Measurements from ENCODE around the gene SLC15A4. TPM values are rescaled to one million over a fixed set of nuclear protein-coding genes. Genes with fewer than 3 reads are reported as not detected.
A peak's percentile ranks its signal among the peaks of the same experiment; 100 is the strongest.

SLC15A4 gene
- total RNA-seq, result 10 to 100 TPM; 23.5 to 24.5 TPM

- CTCF ChIA-PET, result interaction anchor here (1.0 kb wide), 1 partner anchor 14 kb away, joined by 3 read pairs; no protein-coding TSS in a partner anchor
- Mint-ChIP-seq H3K36me3 (ENCODE audit: low read depth) (peaks cover 20% of the 10 kb centered on the region), H3K4me1 (peaks cover 34% of the 10 kb centered on the region), H3K27ac (peak within 1 kb of the TSS; percentile 73), H3K4me3 (peak within 1 kb of the TSS; percentile 81), H3K9me3 (peaks cover 4% of the 10 kb centered on the region), H3K27me3 (peaks cover 3% of the 10 kb centered on the region)
- DNase-seq, result peak; percentile 96
- POLR2A ChIA-PET, result interaction anchor here (1.0 to 1.8 kb wide), 5 partner anchors 10 to 41 kb away, joined by 3 to 23 read pairs (median 5); no protein-coding TSS in a partner anchor
Observed at GRCh38 chr12:128823916-128824839, at the start of gene SLC15A4. Gene SLC15A4 (minus strand): TSS chr12:128823958. CDS start chr12:128823943, 15 bp downstream.

- H3K9me3 Mint-ChIP-seq, result peaks cover 13% of the 10 kb centered on the region
- H3K36me3 Mint-ChIP-seq (ENCODE audit: low read depth), result no peaks in the 10 kb centered on the region
- DNase-seq, result no peak
- no peaks in the 10 kb centered on the region for H3K27me3 Mint-ChIP-seq
- CTCF ChIA-PET, result no interaction called here
- no peak overlapping the region for H3K27ac Mint-ChIP-seq
- no peak overlapping the region for H3K4me3 Mint-ChIP-seq
- no peaks in the 10 kb centered on the region for H3K4me1 Mint-ChIP-seq
- POLR2A ChIA-PET, result interaction anchor here (0.6 kb wide), 1 partner anchor 694 kb away, joined by 3 read pairs; no protein-coding TSS in a partner anchor
Observed at GRCh38 chr12:128872303-128872702, 48.5 kb upstream of the SLC15A4 start.

GRCh38 chr12:128871516-128871892 lies 47.7 kb upstream of the SLC15A4 start:
- Mint-ChIP-seq H3K27ac (no peak overlapping the region), H3K36me3 (ENCODE audit: low read depth) (no peaks in the 10 kb centered on the region), H3K4me1 (no peaks in the 10 kb centered on the region), H3K27me3 (no peaks in the 10 kb centered on the region), H3K4me3 (no peak overlapping the region), H3K9me3 (peaks cover 8% of the 10 kb centered on the region)
- DNase-seq, result no peak
- POLR2A ChIA-PET, result no interaction called here
- CTCF ChIA-PET, result no interaction called here

- Mint-ChIP-seq H3K27me3 (no peaks in the 10 kb centered on the region), H3K4me1 (no peaks in the 10 kb centered on the region), H3K4me3 (no peak overlapping the region), H3K9me3 (peaks cover 2% of the 10 kb centered on the region), H3K36me3 (ENCODE audit: low read depth) (no peaks in the 10 kb centered on the region), H3K27ac (no peak overlapping the region)
- ChIA-PET CTCF (no interaction called here), POLR2A (no interaction called here)
- DNase-seq, result no peak
Observed at GRCh38 chr12:128867466-128867865, 43.7 kb upstream of the SLC15A4 start.

DNA sequence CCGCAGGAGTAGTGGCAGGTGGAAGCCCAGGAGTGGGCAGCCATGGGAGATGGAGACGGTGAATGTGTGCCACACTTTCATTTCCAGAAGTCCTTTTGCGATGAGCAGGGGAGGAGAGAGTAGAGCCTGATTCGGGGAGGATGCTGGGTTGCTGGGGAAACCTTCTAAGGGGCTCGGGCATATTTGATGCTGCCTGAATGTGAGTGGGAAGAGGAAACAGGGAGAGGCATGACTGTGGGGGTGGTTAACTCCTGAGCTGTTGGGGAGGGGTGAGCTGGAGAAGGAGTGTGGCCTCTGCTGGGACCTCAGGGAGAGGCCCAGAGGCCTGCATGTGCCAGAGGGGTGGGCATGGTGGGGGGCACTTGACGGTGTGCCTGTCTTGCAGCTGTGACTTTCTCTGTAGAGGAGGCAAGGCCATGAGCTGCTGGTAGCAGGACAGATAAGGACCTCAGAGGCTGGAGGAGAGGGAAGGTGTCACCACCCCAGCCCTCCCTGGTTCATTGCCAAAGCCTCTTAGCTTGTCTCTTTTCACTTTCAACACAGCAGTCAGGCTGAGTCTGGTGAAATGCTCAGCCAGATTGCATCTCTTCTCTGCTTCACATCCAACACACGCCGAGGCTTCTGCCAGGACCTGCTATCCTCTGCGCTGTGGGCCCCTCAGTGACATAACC lies 40.9 kb upstream of the SLC15A4 start:
- H3K4me3 Mint-ChIP-seq, result no peak overlapping the region
- peaks cover 2% of the 10 kb centered on the region for H3K9me3 Mint-ChIP-seq
- ChIA-PET CTCF (no interaction called here), POLR2A (no interaction called here)
- no peaks in the 10 kb centered on the region for H3K4me1 Mint-ChIP-seq
- no peaks in the 10 kb centered on the region for H3K27me3 Mint-ChIP-seq
- DNase-seq, result no peak
- H3K27ac Mint-ChIP-seq, result no peak overlapping the region
- no peaks in the 10 kb centered on the region for H3K36me3 Mint-ChIP-seq (ENCODE audit: low read depth)

DNA sequence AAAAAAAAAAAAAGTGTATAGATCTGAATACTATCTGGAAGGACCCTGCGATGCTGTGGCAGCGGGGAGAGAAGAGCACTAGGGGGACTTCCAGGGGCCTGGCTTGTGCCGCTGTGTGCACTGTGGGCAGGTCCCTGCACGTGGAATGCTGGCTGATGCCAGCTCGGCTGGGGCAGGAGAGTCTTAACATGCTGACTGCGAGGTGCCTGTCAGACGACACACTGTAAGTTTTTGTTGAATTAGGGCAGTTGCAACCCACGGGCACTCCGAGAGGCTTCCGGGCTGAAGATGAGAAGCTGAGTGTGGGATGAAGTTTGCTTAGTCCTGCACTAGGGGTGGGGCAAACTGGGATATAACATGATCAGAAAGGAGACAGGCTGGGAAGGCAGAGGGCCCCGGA lies 40.2 kb upstream of the SLC15A4 start:
- peaks cover 2% of the 10 kb centered on the region for H3K9me3 Mint-ChIP-seq
- H3K36me3 Mint-ChIP-seq (ENCODE audit: low read depth), result no peaks in the 10 kb centered on the region
- no peak overlapping the region for H3K4me3 Mint-ChIP-seq
- H3K27ac Mint-ChIP-seq, result no peak overlapping the region
- H3K27me3 Mint-ChIP-seq, result no peaks in the 10 kb centered on the region
- ChIA-PET CTCF (no interaction called here), POLR2A (no interaction called here)
- DNase-seq, result no peak
- no peaks in the 10 kb centered on the region for H3K4me1 Mint-ChIP-seq

DNA sequence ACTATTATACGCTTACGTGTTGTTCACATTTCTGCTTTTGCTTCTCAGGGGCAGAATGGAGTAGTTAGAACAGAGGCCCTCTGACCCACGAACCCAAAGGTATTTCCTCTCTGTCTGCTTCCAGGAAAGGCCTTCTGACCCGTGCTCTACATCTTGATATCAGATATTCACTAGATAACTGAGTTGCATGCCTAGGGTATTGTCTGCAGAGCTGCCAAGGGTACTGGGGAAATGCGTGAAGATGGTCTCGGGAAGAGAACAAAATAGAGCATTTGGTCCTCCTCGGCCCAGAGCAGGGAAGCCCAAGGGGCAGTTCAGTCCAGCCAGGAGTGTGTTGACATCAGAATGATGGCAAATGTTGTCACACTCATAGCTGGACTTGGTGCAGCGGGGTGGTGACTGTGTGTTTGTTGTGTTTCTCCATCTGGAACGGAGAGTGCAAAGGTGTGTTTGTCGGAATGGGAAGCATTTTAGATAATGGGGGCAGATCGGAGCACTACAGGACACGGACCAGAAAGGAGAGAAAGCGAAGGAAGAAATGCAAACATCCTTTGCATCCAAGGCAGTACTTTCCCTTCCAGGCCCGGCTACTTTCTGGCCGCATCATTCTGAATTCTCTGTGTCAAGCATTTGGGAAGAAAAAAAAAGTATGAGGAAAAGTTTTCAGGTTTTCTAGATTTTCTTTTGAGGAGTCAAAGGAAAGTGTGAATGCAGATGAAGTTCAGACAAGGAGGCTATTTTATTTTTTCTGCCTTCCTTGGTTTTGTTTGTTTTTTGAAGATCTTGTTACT lies 37.7 kb upstream of the SLC15A4 start:
- POLR2A ChIA-PET, result no interaction called here

DNA sequence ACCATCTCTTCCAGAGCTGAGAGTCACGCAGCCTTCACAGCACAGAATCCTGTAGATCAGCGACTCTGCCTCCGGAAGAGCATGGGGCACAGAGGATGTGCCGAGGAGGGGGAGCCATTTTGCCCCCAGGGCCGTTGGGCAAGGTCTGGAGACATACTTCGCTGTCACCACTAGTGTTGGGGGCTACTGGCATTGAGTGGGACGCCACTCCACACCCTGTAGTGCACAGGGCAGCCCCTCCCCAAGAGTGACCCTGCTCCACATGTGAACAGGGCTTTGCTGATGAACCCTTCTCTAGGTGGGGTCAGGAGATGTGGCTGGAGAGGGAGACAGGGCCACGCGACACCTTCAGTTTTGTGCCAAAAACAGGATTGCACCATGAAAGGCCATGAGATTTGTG lies 35.6 kb upstream of the SLC15A4 start:
- no peaks in the 10 kb centered on the region for H3K9me3 Mint-ChIP-seq
- no peak for DNase-seq
- H3K27me3 Mint-ChIP-seq, result peaks cover 15% of the 10 kb centered on the region
- H3K4me3 Mint-ChIP-seq, result no peak overlapping the region
- no peak overlapping the region for H3K27ac Mint-ChIP-seq
- H3K4me1 Mint-ChIP-seq, result no peaks in the 10 kb centered on the region
- no peaks in the 10 kb centered on the region for H3K36me3 Mint-ChIP-seq (ENCODE audit: low read depth)
- POLR2A ChIA-PET, result no interaction called here
- CTCF ChIA-PET, result no interaction called here

More for the DNA sequence above, 37.7 kb upstream of the SLC15A4 start:
- H3K4me1 Mint-ChIP-seq, result no peaks in the 10 kb centered on the region
- H3K9me3 Mint-ChIP-seq, result no peaks in the 10 kb centered on the region
- no peak overlapping the region for H3K27ac Mint-ChIP-seq
- CTCF ChIA-PET, result no interaction called here
- no peaks in the 10 kb centered on the region for H3K36me3 Mint-ChIP-seq (ENCODE audit: low read depth)
- H3K27me3 Mint-ChIP-seq, result peaks cover 5% of the 10 kb centered on the region
- no peak overlapping the region for H3K4me3 Mint-ChIP-seq
- no peak for DNase-seq

DNA sequence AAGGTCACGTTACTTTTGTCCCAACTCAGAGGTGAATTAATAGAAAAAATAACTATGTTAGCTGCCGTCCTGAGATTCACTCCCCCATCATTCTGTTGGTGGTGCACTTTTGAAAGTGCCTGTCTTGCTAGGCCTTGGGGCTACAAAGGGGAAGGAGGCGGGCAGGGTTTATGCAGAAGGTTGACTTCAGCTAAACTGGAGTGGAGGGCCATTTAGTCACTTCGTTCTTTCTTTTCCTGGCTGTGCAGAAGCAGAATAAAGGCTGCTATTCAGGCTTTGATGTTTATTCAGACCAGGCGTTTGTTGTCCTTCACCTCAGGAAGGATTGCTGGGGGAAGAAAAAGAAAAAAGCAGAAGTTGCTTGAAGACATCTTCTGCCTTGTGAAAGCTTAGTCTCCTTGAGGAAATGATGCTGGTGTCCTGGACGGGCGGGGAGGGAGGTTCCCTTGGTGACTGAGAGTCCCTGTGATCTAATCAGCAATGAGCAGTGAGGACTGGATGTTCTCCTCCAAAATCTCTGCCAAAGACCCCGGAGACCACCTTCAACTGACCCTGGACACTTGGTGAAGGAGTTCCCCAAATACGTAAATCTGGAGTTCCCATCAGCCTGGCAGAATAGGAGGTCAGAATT lies 33.5 kb upstream of the SLC15A4 start:
- DNase-seq, result no peak
- no peak overlapping the region for H3K4me3 Mint-ChIP-seq
- no peak overlapping the region for H3K27ac Mint-ChIP-seq
- POLR2A ChIA-PET, result no interaction called here
- no peaks in the 10 kb centered on the region for H3K36me3 Mint-ChIP-seq (ENCODE audit: low read depth)
- H3K27me3 Mint-ChIP-seq, result peaks cover 23% of the 10 kb centered on the region
- H3K9me3 Mint-ChIP-seq, result no peaks in the 10 kb centered on the region
- no peaks in the 10 kb centered on the region for H3K4me1 Mint-ChIP-seq
- CTCF ChIA-PET, result no interaction called here

GRCh38 chr12:128856791-128857078 lies 33.0 kb upstream of the SLC15A4 start:
- Mint-ChIP-seq H3K4me3 (no peak overlapping the region), H3K27me3 (peaks cover 26% of the 10 kb centered on the region), H3K36me3 (ENCODE audit: low read depth) (no peaks in the 10 kb centered on the region), H3K9me3 (no peaks in the 10 kb centered on the region), H3K27ac (no peak overlapping the region), H3K4me1 (no peaks in the 10 kb centered on the region)
- no peak for DNase-seq
- ChIA-PET POLR2A (no interaction called here), CTCF (no interaction called here)

- H3K4me1 Mint-ChIP-seq, result no peaks in the 10 kb centered on the region
- CTCF ChIA-PET, result no interaction called here
- no peak for DNase-seq
- no peak overlapping the region for H3K4me3 Mint-ChIP-seq
- POLR2A ChIA-PET, result no interaction called here
- no peaks in the 10 kb centered on the region for H3K9me3 Mint-ChIP-seq
- peaks cover 26% of the 10 kb centered on the region for H3K27me3 Mint-ChIP-seq
- H3K36me3 Mint-ChIP-seq (ENCODE audit: low read depth), result no peaks in the 10 kb centered on the region
- H3K27ac Mint-ChIP-seq, result no peak overlapping the region
Observed at GRCh38 chr12:128856035-128856790, 32.5 kb upstream of the SLC15A4 start.

DNA sequence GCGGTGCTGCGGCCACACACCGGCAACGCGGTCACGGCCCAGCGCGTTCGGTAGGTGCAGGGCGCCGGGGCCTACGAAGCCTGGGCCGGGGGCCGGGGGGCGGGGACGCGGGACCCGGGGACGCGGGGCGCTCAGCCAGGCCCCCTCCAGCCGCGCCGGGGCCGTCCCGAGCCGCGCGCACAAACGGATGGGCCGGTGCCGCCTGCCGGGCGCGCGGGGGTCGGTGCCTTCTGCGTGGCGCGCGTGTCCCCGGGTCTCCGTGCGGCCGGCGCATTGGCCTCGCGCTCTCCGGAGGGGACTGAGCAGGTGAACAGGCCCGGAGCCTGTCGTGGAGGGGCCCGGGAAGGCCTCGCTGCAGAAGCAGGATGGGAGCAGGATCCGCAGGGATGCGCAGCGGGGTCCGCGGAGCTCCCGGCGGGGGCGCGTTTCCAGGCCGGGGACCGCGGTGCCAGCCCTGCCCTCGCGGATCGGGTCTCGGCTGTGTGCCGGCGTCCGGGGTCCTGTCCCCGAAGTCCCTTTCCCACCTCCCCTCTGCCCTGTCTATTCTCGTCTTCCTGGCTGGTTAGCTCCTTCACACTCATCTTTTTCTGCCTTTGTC lies 29.9 kb upstream of the SLC15A4 start:
- DNase-seq, result no peak
- H3K9me3 Mint-ChIP-seq, result no peaks in the 10 kb centered on the region
- peaks cover 26% of the 10 kb centered on the region for H3K27me3 Mint-ChIP-seq
- H3K4me1 Mint-ChIP-seq, result no peaks in the 10 kb centered on the region
- POLR2A ChIA-PET, result no interaction called here
- H3K4me3 Mint-ChIP-seq, result no peak overlapping the region
- CTCF ChIA-PET, result no interaction called here
- no peak overlapping the region for H3K27ac Mint-ChIP-seq
- H3K36me3 Mint-ChIP-seq (ENCODE audit: low read depth), result no peaks in the 10 kb centered on the region
